ENCODE data around the gene KMT2B. TPM values are rescaled to one million over a fixed set of nuclear protein-coding genes. Genes with fewer than 3 reads are reported as not detected.

The KMT2B gene
- total RNA-seq, 2 donors from 2014 or later: 32.1 to 46.9 TPM

GRCh38 chr19:35704218-35704617, 13.6 kb upstream of the KMT2B start, which contains the start of gene ZBTB32:
Gene ZBTB32, plus strand, starts transcription at chr19:35704558. Its CDS starts 10,069 bp downstream, at chr19:35714627.
- TF ChIP-seq, protein P1, sequence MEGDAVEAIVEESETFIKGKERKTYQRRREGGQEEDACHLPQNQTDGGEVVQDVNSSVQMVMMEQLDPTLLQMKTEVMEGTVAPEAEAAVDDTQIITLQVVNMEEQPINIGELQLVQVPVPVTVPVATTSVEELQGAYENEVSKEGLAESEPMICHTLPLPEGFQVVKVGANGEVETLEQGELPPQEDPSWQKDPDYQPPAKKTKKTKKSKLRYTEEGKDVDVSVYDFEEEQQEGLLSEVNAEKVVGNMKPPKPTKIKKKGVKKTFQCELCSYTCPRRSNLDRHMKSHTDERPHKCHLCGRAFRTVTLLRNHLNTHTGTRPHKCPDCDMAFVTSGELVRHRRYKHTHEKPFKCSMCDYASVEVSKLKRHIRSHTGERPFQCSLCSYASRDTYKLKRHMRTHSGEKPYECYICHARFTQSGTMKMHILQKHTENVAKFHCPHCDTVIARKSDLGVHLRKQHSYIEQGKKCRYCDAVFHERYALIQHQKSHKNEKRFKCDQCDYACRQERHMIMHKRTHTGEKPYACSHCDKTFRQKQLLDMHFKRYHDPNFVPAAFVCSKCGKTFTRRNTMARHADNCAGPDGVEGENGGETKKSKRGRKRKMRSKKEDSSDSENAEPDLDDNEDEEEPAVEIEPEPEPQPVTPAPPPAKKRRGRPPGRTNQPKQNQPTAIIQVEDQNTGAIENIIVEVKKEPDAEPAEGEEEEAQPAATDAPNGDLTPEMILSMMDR (IDR thresholded peaks at IDR 0.05): no peak
- no peaks in the 10 kb centered on the region for H3K27me3 ChIP-seq
- H3K4me3 ChIP-seq: no peak within 1 kb of the TSS
- peak; percentile 42 for DNase-seq
- H3K27ac ChIP-seq: no peak within 1 kb of the TSS
- H3K36me3 ChIP-seq: no peaks in the 10 kb centered on the region
- H3K4me1 ChIP-seq: no peaks in the 10 kb centered on the region
- H3K9ac ChIP-seq (ENCODE audit: low read depth in 2 of 2, low read length in 2 of 2): no peak within 1 kb of the TSS
- no peaks in the 10 kb centered on the region for H3K9me3 ChIP-seq
- intact Hi-C loops (cut with DNase I): no loop called here

DNA sequence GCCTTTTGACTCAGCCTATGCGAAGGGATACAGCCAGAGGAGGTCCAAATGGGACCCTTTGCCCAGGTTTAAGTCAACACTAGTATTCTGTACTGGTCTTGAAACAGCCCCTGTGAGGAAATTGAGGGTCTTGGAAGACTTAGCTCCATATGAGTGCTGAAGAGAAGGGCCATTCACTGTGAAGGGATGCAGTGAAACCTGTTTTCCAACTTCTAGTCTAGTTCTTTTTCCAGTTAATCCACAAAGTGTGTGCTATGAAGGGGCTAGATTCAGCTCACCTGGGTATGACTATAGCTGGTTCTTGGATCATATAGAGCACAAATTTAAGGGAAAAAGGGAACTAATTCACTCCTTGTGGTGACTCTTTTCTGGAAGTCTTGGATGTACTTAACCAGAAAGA, 9.4 kb upstream of the KMT2B start:
- no peaks in the 10 kb centered on the region for H3K4me1 ChIP-seq
- H3K9me3 ChIP-seq: no peaks in the 10 kb centered on the region
- intact Hi-C loops (cut with DNase I): no loop called here
- no peak overlapping the region for H3K4me3 ChIP-seq
- H3K9ac ChIP-seq (ENCODE audit: low read depth in 2 of 2, low read length in 2 of 2): no peak overlapping the region
- TF ChIP-seq, protein P1 (IDR thresholded peaks at IDR 0.05): no peak
- no peaks in the 10 kb centered on the region for H3K36me3 ChIP-seq
- H3K27ac ChIP-seq: no peak overlapping the region
- no peak for DNase-seq
- no peaks in the 10 kb centered on the region for H3K27me3 ChIP-seq

DNA sequence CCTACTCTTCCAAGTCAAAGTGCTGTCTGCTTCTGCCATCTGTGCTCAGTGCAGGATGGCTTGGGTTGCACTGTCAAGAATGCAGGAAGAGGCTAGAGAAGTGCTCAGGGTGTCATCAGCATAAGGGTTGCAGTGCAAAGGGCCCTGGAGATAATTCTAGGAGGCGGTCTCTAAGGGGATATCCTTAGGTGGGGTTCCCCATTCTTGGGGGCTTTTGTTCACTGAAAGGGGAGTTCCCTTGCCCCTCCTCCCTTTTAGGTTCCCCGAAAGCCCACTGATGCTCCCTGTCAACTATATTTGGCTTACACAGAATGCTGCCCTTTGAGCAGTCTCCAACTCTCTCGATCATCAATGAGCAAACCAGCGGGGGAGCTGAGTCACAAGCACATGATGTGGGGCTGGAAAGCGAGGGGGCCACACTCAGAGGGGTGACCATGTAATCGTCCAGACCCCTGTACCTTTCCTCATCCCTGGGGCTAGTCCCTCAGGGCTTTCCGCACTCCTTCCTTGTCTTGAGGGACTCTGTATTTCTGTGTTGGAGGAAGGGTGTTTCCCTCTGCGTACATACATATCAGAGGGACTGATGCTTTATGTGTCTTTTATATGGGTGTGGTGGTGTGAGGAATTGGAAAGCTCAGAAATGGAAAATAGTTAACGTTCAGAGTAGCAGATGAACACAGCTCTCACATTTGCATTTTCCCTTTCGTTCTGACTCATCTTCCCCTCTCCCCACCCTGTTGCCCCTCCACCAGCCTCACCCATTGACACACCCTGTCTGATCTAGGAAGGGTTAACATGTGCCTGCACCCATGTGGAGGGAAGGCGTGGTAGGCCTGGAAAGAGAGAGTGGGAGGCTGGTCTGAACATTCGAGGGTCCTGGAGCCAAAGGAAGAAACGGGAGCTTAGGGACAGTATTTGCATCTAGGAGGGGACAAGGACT, 6.7 kb upstream of the KMT2B start:
- no peak for DNase-seq
- H3K4me3 ChIP-seq: no peak overlapping the region
- intact Hi-C loops (cut with DNase I): loop anchor here (5.0 kb wide), 1 partner anchor 164 kb away; the partner anchor contains the start of gene TMEM147

DNA sequence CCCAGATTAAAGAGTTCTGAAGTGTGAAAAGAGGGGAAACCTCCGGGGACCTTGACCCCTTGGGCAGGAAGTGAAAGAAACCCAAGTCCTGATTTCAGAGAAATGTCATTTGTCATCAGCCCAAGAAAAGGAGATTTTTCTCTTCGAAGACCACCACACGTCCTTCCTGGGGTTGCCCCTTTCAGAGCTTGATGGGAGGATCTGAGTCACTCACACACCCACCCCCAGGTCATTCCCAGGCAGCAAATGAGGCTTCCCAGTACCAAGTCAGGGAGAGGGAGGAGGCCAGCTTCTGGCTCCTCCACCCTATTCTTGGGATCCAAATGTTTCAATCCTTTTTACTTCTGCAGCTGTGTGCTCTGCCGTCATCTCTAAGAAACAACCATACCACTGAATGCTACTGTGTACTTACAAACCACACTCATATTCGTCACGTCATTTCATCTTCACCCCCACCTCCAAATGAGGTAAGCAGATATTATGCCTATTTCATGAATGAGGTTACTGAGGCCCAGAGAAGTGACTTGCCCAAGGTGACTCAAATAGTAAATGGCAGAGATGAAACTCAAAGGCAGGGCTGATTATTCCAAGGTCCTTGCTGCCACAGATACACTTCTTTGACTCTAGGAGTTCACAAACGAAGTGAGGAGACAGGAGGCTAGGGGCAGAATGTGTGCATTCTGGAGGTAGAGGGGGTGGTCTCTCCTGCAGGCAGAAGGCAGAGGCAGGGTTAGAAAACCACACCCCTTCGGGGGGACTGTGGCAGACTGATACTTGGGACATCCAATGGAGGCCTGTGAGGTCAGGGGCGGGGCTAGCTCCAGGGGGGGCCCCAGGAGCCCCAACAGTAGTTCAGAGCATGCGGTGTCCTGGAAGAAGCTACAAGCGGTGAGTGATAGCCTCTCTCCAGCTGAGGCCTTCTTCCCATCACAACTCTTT, 5.0 kb upstream of the KMT2B start:
- H3K4me3 ChIP-seq: no peak overlapping the region
- TF ChIP-seq, protein P1 (IDR thresholded peaks at IDR 0.05): no peak

More for the DNA sequence above, 6.7 kb upstream of the KMT2B start:
- TF ChIP-seq, protein P1 (IDR thresholded peaks at IDR 0.05): no peak
- H3K27me3 ChIP-seq: no peaks in the 10 kb centered on the region
- H3K36me3 ChIP-seq: no peaks in the 10 kb centered on the region
- H3K27ac ChIP-seq: no peak overlapping the region
- H3K9ac ChIP-seq (ENCODE audit: low read depth in 2 of 2, low read length in 2 of 2): no peak overlapping the region
- peaks cover 8% of the 10 kb centered on the region for H3K4me1 ChIP-seq
- H3K9me3 ChIP-seq: no peaks in the 10 kb centered on the region

GRCh38 chr19:35713506-35713850, 4.3 kb upstream of the KMT2B start:
- TF ChIP-seq, protein P1 (IDR thresholded peaks at IDR 0.05): no peak
- Histone ChIP-seq H3K27me3 (no peaks in the 10 kb centered on the region), H3K9me3 (no peaks in the 10 kb centered on the region), H3K4me3 (no peak overlapping the region), H3K9ac (ENCODE audit: low read depth in 2 of 2, low read length in 2 of 2) (no peak overlapping the region), H3K4me1 (peaks cover 9% of the 10 kb centered on the region), H3K36me3 (no peaks in the 10 kb centered on the region), H3K27ac (no peak overlapping the region)
- intact Hi-C loops (cut with DNase I): loop anchor here (5.0 kb wide), 1 partner anchor 166 kb away; the partner anchor contains the start of gene TMEM147
- DNase-seq: no peak

More for the DNA sequence above, 5.0 kb upstream of the KMT2B start:
- H3K36me3 ChIP-seq: no peaks in the 10 kb centered on the region
- no peak overlapping the region for H3K27ac ChIP-seq
- H3K4me1 ChIP-seq: peaks cover 9% of the 10 kb centered on the region
- no peak for DNase-seq
- intact Hi-C loops (cut with DNase I): loop anchor here (5.0 kb wide), 1 partner anchor 166 kb away; the partner anchor contains the start of gene TMEM147
- H3K9ac ChIP-seq (ENCODE audit: low read depth in 2 of 2, low read length in 2 of 2): no peak overlapping the region
- no peaks in the 10 kb centered on the region for H3K27me3 ChIP-seq
- H3K9me3 ChIP-seq: no peaks in the 10 kb centered on the region
